HEK293T (cell line): ENCODE data around the gene LRRC28.

ENCODE experiments used
- CTCF ChIA-PET: fragments of 350-600 bp; formaldehyde crosslinking; extraction: SDS; loops from one replicate; lab custom pipeline; 2021; ENCODE audit warnings: antibody characterized with exemption, inconsistent platforms; lab: Yijun Ruan, JAX
- POLR2A ChIA-PET: fragments of 350-600 bp; formaldehyde crosslinking; extraction: SDS; loops from one replicate; lab custom pipeline; 2020; ENCODE audit warnings: antibody characterized with exemption, inconsistent platforms; lab: Yijun Ruan, JAX
- DNase-seq: peaks from one replicate; pipeline ENCODE4 v3.0.0; 2012; ENCODE audit warnings: mixed read lengths; ENCODE audit errors: extremely low spot score
- ARNT ChIP-seq: fragments of 450-650 bp; IDR thresholded peaks from 2 replicates; pipeline ENCODE4 v1.6.1; 2017; ENCODE audit warnings: mild to moderate bottlenecking
- BHLHE40 ChIP-seq: fragments of 450-650 bp; IDR thresholded peaks from 2 replicates; pipeline ENCODE4 v1.6.1; 2016; ENCODE audit warnings: mild to moderate bottlenecking, moderate library complexity, borderline replicate concordance
- CTBP1 ChIP-seq: fragments of 450-650 bp; IDR thresholded peaks from 2 replicates; pipeline ENCODE4 v1.6.1; 2016; ENCODE audit warnings: borderline replicate concordance
- ELF4 ChIP-seq: fragments of 450-650 bp; IDR thresholded peaks from 2 replicates; pipeline ENCODE4 v1.6.1; 2017; ENCODE audit warnings: antibody characterized with exemption
- FOXA1 ChIP-seq: fragments of 450-650 bp; IDR thresholded peaks from 2 replicates; pipeline ENCODE4 v1.6.1; 2016; ENCODE audit warnings: mild to moderate bottlenecking
- FOXK2 ChIP-seq: fragments of 450-650 bp; IDR thresholded peaks from 2 replicates; pipeline ENCODE4 v1.6.1; 2016; ENCODE audit warnings: mild to moderate bottlenecking
- FOXM1 ChIP-seq: fragments of 450-650 bp; IDR thresholded peaks from 2 replicates; pipeline ENCODE4 v1.6.1; 2017; ENCODE audit warnings: mild to moderate bottlenecking, borderline replicate concordance
- HDGF ChIP-seq: fragments of 450-650 bp; IDR thresholded peaks from 2 replicates; pipeline ENCODE4 v1.6.1; 2017; ENCODE audit warnings: antibody characterized with exemption, borderline replicate concordance
- L3MBTL2 ChIP-seq: fragments of 450-650 bp; conservative IDR thresholded peaks from 2 replicates; pipeline ENCODE4 v1.6.1; 2016; ENCODE audit warnings: mild to moderate bottlenecking
- LEF1 ChIP-seq: fragments of 450-650 bp; IDR thresholded peaks from 2 replicates; pipeline ENCODE4 v1.6.1; 2017; ENCODE audit warnings: mild to moderate bottlenecking, borderline replicate concordance
- NFRKB ChIP-seq: fragments of 450-650 bp; IDR thresholded peaks from 2 replicates; pipeline ENCODE4 v1.6.1; 2016; ENCODE audit warnings: mild to moderate bottlenecking, moderate library complexity
- PKNOX1 ChIP-seq: fragments of 450-650 bp; IDR thresholded peaks from 2 replicates; pipeline ENCODE4 v1.6.1; 2016
- SP1 ChIP-seq: fragments of 450-650 bp; IDR thresholded peaks from 2 replicates; pipeline ENCODE4 v1.6.1; 2017
- SUZ12 ChIP-seq: fragments of 450-650 bp; IDR thresholded peaks from 2 replicates; pipeline ENCODE4 v1.6.1; 2016; ENCODE audit warnings: mild to moderate bottlenecking
- TARDBP ChIP-seq: fragments of 450-650 bp; IDR thresholded peaks from 2 replicates; pipeline ENCODE4 v1.6.1; 2016
- ZNF384 ChIP-seq: fragments of 450-650 bp; IDR thresholded peaks from 2 replicates; pipeline ENCODE4 v1.6.1; 2016

LRRC28 gene

DNA sequence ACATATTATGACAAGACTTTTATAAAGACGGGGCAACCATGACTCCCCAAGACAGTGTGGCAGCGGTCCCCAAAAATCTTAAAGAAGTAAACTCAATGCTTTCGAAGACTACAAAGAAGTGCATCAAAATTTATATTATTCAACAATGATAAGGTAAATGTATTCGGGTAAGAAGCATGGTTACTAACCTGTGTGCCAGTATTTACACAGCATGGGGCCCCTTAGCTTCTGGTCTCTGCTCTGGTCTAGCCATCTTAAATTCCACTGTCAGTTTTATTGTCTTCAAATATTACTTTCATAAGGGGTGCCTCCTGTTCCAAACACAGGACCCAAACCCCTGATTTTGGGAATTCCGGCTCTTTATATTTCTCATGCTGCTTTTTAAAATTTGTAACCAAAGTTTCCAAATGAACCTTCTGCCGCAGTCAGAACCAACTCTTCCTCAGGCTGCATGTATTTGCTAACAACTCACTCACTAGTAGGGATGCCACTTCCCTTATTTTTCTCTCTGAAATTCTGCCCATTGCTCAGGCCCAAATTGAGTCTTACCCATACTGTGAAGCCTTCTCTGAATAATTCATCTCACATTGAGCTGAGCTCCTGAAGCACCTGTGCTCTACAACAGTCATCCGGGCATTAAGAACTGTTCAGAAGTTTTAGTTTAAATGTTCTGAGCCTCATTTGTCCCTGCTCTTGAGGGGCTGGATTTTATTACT, 3.1 kb upstream of the LRRC28 start:
- TF ChIP-seq FOXA1 (no peak), PKNOX1 (peak; percentile 45)
- no peak for DNase-seq
- ChIA-PET CTCF (no interaction called here), POLR2A (interaction anchor here (1.3 kb wide), 1 partner anchor 138 kb away, joined by 4 read pairs; no protein-coding TSS in a partner anchor)

GRCh38 chr15:99249270-99249841, 1.9 kb upstream of the LRRC28 start, which contains the start of gene TTC23:
Gene TTC23, minus strand, starts transcription at chr15:99249581. Its CDS starts 20,869 bp downstream, at chr15:99228712.
- no peak for TF ChIP-seq HDGF
- no peak; the same call in 1 of the 2 replicates for TF ChIP-seq L3MBTL2
- TF ChIP-seq PKNOX1: peak; percentile 98
- ChIA-PET POLR2A (no interaction called here), CTCF (interaction anchor here (0.7 kb wide), 1 partner anchor 23 kb away, joined by 3 read pairs; no protein-coding TSS in a partner anchor)
- DNase-seq: peak; percentile 68

DNA sequence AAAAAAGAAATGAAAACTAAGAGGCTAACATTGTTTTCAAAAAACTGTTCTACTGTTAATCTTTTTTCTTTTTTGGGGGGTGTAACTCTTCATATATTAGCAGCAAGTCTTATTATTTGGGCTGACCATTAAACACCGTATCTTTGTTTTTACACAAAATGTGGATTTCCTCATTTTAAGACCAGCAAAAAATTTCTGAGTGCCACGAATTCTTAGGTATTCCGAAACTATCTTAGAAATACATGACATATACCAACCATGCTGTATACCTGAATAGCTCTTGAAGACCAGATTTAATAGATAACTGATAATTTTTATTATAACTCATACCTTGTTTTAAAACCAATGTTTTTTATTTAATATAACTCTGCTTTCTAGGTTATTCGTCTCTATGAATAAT, 1.3 kb upstream of the LRRC28 start:
- POLR2A ChIA-PET: interaction anchor here (1.1 to 1.6 kb wide), 2 partner anchors 31 to 366 kb away, joined by 3 read pairs; no protein-coding TSS in a partner anchor
- CTCF ChIA-PET: interaction anchor here (0.7 kb wide), 1 partner anchor 22 kb away, joined by 3 read pairs; no protein-coding TSS in a partner anchor
- no peak for DNase-seq
- TF ChIP-seq FOXK2 (no peak), PKNOX1 (no peak)

DNA sequence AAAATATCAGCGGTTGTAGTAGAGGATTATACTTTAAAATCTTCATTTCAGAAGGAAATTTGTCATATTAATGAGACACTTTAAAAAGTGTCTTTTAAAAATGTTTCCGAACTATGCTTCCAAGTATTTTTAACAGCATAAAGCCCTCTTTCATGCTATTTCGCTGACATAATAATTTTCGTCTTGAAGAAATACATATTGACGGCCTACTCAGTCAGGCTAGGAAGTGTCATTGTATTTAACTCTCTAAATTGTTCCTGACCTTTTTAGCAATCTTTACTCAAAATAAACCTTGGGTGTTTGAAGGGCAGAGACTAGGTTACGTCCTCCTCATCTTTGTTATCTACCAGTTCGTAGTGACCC, 806 bp upstream of the LRRC28 start:
- ChIA-PET CTCF (no interaction called here), POLR2A (interaction anchor here (0.6 to 1.9 kb wide), 13 partner anchors 10 to 483 kb away, joined by 3 to 13 read pairs (median 4); partner anchors contain the start of genes LYSMD4 and SYNM)
- DNase-seq: no peak

GRCh38 chr15:99252326-99252725, 1.0 kb downstream of the LRRC28 start:
- ChIA-PET POLR2A (interaction anchor here (0.9 to 1.9 kb wide), 6 partner anchors 8 to 234 kb away, joined by 3 to 13 read pairs (median 3); no protein-coding TSS in a partner anchor), CTCF (interaction anchor here (1.8 kb wide), 2 partner anchors 21 to 452 kb away, joined by 4 to 12 read pairs; no protein-coding TSS in a partner anchor)
- DNase-seq: no peak
- TF ChIP-seq PKNOX1 (no peak), SP1 (no peak), TARDBP (no peak), ELF4 (no peak), LEF1 (no peak), CTBP1 (no peak)

More for the DNA sequence above, 806 bp upstream of the LRRC28 start:
- TF ChIP-seq FOXA1: no peak
- TF ChIP-seq NFRKB: no peak
- TF ChIP-seq FOXM1: no peak
- TF ChIP-seq FOXK2: no peak
- no peak for TF ChIP-seq LEF1
- TF ChIP-seq ARNT: no peak
- TF ChIP-seq ZNF384: no peak
- TF ChIP-seq HDGF: no peak
- TF ChIP-seq TARDBP: no peak
- no peak for TF ChIP-seq CTBP1
- no peak for TF ChIP-seq SUZ12
- no peak for TF ChIP-seq SP1
- TF ChIP-seq ELF4: no peak
- TF ChIP-seq L3MBTL2: no peak
- TF ChIP-seq PKNOX1: no peak
- no peak for TF ChIP-seq BHLHE40
